ENCODE measurements around the gene LIMS1.
"Not testable (repeated sequence)": the region's sequence is repeated elsewhere in the genome, so short reads cannot be mapped to it uniquely, and the experiment has no call there.

The LIMS1 gene

GRCh38 chr2:108552566-108552965 lies 18.3 kb downstream of the LIMS1 start:
- DNase-seq (ENCODE audit: low spot score) = no peak

- no peak for DNase-seq (ENCODE audit: low spot score)
Measured at GRCh38 chr2:108553209-108553919, 19.1 kb downstream of the LIMS1 start.

GRCh38 chr2:108554528-108554927 lies 20.3 kb downstream of the LIMS1 start:
- DNase-seq (ENCODE audit: low spot score) = no peak

DNA sequence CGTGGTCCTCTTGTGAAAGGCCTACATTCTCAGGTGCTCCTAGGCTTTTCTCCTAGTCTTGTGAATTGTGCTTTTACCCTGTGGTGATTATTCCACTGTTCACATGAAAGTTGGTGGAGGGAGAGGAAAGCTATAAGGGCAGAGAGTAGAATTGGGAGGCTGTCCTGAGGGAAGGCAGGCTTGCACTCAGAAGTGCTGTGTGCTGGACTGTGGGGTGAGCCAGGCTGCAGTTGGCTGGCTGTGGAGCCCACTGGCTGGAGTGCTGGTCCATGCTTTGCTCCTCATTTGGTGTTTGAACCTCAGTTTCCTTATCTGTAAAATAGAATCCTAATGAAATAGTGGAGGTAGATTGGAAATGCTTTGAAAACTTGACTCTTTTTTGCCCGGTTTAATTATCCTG lies 21.3 kb downstream of the LIMS1 start:
- no peak for DNase-seq (ENCODE audit: low spot score)

GRCh38 chr2:108556581-108556980 lies 22.3 kb downstream of the LIMS1 start:
- not testable (repeated sequence) for DNase-seq (ENCODE audit: low spot score)

DNA sequence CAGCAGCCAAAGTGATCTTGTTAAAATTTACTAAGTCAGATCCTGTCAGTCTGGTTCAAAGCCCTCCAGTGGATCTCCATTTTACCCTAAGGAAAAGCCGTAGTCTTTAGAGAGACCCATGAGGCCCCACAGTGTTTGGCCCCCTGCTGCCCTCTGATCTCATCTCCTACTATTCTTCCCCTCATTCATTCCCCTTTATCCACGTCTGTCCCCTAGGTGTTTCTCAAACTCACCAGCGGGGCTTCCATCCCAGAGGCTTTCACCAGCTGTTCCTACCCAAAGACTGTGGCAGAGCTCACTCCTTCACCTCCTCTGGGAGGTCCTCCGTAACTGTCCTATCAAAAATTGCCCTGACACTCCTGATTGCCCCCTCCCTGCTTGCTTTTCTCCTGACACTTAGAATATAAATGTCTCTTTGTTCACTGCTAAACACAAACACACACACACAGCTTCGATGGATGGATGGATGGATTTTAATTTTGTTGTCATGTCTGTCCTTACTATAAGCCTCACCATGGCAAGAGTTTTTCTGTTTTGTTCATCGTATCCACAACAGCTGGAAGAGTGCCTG lies 26.1 kb downstream of the LIMS1 start:
- peak; percentile 20 for DNase-seq (ENCODE audit: low spot score)

DNA sequence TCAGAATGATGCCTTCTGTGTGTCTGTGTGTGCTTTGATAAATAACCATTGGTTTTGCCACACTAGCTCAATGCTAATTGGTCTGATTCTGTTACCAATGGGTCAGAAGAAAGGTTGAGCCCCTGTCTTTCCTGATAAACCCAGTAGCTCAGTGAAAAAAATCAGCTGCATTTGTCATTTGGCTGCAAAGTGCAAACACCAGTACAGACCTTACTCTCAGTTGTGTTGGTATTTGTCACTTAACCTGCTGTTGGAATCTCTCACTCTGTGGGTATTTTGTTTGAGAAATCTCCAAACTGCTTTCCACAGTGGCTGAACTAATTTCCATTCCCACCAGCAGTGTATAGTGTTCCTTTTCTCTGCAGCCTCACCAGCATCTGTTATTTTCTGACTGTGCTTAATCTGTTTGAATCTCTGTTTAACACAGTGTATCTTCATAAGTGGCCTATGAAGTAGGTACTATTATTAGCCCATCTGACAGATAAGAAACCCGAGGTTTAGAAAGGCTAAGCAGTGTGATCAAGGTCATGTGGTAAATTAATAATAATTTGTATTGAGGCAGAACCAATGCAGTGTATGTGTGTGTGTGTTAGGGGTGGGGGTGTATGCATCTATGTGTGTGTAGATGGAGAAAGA lies 26.7 kb downstream of the LIMS1 start:
- DNase-seq (ENCODE audit: low spot score) = no peak

- no peak for DNase-seq (ENCODE audit: low spot score)
Measured at GRCh38 chr2:108562274-108562673, 28.0 kb downstream of the LIMS1 start.

- DNase-seq (ENCODE audit: low spot score) = no peak
Measured at GRCh38 chr2:108564510-108564909, 30.2 kb downstream of the LIMS1 start.

DNA sequence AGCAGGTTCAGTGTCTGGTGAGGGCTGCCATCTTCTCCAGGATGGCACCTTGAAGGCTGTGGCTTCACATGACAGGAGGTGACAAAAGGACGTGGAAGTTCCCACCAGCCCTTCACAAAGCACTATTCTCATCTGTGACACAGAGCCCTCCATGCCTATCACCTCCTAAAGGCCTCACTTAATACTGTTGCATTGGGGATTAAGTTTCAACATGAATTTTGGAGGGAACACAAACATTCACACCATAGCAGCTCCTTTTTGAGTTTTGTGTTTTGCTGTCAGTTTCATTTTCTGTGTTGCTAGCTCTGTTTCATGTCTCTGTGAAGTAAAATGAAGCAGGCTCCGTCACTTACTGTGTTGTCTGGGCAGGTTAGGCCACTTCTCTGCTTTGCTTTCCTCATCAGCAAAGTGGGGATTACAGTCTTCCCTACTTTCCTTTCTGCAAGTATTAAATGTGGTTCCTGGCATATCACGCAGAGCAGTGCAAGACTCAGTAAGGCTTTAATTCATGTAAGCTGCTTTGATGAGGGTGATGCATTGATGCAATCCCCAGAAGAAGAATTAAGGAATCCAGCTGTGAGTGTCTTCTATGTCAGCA lies 31.6 kb downstream of the LIMS1 start:
- DNase-seq (ENCODE audit: low spot score) = no peak

DNA sequence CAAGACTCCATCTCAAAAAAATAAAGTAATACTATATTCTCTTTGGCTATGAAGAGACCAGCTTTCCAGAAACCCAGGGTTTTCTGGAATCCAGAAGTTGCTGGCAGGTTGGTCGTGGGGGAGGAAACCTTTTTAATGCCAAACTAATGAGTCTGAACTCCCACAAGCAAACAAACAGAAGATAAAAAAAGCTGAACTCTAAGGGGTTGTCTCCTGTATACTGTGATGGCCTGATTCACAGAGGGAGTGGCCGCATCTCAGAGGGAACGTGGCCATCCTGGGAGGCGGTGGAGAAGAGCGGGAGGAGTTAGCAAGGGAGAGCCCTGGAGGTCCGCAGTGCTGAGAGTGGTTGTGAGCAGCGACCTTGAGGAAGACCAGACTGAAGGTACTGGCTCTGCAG lies 36.1 kb downstream of the LIMS1 start:
- DNase-seq (ENCODE audit: low spot score) = no peak

- DNase-seq (ENCODE audit: low spot score) = no peak
Measured at GRCh38 chr2:108571286-108571685, 37.0 kb downstream of the LIMS1 start.

- DNase-seq (ENCODE audit: low spot score) = no peak
Measured at GRCh38 chr2:108573061-108573460, 38.8 kb downstream of the LIMS1 start.

- no peak for DNase-seq (ENCODE audit: low spot score)
Measured at GRCh38 chr2:108574332-108574731, 40.1 kb downstream of the LIMS1 start.

GRCh38 chr2:108575132-108575966 lies 41.1 kb downstream of the LIMS1 start:
- DNase-seq (ENCODE audit: low spot score) = peak; percentile 41

- no peak for DNase-seq (ENCODE audit: low spot score)
Measured at GRCh38 chr2:108577099-108577498, 42.8 kb downstream of the LIMS1 start.

GRCh38 chr2:108579623-108580022 lies 45.4 kb downstream of the LIMS1 start:
- no peak for DNase-seq (ENCODE audit: low spot score)

DNA sequence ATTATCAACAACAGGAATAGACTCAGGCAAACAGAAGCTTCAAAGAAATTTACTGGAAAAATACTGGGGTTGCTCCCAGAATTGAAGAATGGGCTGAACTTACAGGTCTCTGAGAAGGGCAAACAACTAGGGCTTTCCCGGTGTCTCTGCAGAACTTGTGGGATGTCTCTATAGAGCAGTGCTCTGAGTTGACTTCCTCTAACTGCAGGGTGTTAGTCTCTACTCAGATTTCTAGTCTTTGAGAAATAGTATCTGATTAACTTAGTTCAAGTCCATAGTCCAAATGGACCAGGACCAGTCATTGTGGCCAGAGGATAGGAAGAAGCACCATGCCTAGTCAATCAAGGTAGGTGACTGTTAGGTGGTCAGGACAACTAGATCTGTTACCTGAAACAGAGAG lies 45.8 kb downstream of the LIMS1 start:
- DNase-seq (ENCODE audit: low spot score) = no peak

DNA sequence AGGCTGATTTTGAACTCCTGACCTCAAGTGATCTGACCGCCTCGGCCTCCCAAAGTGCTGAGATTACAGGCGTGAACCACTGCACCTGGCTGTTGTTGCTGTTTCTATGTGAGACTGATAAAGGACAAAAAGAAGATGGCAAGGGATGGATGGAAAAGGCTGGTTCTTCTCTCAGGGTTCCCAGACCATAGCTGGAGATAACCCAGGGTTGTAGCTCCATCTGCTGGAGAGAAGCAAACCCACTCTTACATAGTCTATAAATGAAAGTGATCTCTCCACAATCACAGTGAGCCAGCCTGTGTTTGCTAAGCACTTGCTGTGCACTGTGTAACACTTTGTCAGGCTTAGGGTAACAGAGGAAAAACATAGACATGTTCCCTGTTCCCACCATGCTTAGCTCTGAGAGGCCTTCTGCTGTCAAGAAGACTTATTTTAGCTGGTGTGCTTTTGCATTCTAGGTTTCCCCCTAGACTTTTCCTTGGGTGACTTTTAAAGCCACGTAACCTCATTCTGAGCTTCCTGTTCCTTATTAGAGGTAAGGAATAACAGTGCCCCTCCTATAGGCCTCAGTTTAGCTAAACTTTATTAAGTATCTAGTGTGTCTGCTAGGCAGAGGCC lies 49.7 kb downstream of the LIMS1 start:
- peak; percentile 72 for DNase-seq (ENCODE audit: low spot score)

GRCh38 chr2:108585436-108585835 lies 51.2 kb downstream of the LIMS1 start:
- no peak for DNase-seq (ENCODE audit: low spot score)

- DNase-seq (ENCODE audit: low spot score) = no peak
Measured at GRCh38 chr2:108586116-108586515, 51.8 kb downstream of the LIMS1 start.

- no peak for DNase-seq (ENCODE audit: low spot score)
Measured at GRCh38 chr2:108586631-108587030, 52.4 kb downstream of the LIMS1 start.
